GM21526 (cell line): Measurements from ENCODE around the gene OTOA.
"Not testable (repeated sequence)": the region's sequence is repeated elsewhere in the genome, so short reads cannot be mapped to it uniquely, and the experiment has no call there.

ENCODE experiments used
- ATAC-seq: cut with Tn5 transposase; IDR thresholded peaks from one replicate; pipeline ENCODE4 v1.9.1; 2021; ENCODE audit warnings: moderate library complexity; ENCODE audit not compliant: unreplicated experiment, low FRiP score

OTOA gene

GRCh38 chr16:21639493-21639892 is 24.3 kb upstream of the OTOA start:
- ATAC-seq = no peak

DNA sequence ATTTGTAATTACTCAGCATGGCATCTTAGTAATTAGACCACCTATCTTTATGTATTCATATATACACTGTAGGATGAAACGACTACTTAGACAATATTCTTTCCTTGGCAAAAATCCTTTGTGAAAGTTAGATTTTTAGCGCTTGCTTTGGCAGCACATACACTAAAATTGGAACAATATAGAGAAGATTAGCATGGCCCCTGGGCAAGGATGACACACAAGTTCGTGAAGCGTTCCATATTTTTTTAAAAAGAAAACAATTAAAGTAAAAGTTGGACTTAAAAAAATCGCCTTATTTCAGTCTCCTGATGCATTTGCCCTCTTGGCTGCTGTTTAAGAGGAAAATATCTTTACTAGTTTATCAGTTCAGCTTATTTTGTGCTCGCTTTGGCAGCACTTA is 21.9 kb upstream of the OTOA start:
- ATAC-seq = no peak

DNA sequence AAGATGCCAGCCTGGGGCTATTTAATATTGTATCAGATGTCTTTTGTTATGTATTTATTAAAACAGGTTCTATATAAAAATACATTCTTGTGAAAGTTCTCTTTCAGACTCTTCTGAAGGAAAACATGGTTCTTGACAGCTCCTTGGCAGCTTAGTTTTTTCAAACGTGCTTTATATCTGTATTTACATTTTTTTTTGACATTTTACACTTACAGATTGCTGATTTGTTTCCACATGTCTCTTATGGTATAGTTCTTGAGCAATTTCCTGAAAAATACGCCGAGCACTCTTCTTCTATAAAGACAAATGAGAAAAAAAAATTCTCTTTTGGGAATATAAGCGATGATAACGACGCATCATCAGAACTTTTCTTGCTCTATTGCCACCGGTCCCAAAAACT is 20.9 kb upstream of the OTOA start:
- ATAC-seq = no peak

DNA sequence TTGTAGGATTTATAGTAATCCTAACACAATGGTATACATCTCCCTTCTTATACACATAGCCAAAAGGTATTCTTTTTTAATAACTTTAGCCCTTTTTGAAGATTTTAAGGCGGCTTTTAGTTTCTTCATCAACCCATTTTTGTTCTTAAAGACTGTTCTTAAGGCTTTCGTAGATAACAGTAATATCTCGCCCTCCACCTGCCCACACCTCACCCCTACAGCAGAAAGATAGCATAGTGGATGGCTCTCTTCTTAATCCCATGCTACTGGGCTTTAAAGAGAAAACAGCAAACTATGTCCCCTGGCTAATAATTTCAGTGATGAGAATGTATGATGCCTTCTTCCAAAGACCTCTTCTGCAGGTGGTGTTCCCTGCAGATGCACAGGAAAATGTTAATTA is 20.0 kb upstream of the OTOA start:
- no peak for ATAC-seq

DNA sequence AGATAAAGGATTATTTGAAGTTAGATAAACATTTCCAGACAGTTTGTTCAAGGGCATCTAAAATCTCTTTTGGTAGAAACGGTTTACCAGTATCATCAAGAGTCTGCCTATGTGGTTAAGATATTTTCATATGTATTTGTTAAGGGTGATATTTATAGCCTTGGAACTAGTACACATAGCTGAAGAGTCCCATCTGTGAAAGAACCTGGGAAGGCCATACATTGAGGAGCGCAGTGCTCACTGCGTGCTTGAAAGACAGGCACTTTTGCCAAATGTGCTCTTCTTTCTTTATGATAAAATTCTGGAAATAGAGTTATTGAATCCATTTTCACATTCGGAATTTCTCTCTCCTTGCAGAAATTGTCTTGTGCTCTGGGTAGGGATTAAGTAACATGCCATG is 19.1 kb upstream of the OTOA start:
- no peak for ATAC-seq

DNA sequence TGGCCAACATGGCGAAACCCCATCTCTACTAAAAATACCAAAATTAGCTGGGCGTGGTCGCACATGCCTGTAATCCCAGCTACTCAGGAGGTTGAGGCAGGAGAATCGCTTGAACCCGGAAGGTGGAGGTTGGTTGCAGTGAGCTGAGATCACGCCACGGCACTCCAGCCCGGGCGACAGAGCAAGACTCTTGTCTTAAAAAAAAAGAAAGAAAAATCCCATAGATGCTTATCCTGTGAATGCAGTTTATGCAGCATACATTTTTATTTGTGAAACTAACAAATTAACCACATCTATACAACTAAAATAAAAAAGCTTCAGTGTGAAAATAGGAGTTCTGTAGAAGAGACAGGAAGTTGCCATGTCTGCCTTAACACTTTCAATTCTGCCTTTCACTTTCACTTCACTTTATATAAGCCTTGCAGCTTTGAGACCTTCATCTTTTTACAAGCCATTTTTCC is 18.5 kb upstream of the OTOA start:
- ATAC-seq = no peak

DNA sequence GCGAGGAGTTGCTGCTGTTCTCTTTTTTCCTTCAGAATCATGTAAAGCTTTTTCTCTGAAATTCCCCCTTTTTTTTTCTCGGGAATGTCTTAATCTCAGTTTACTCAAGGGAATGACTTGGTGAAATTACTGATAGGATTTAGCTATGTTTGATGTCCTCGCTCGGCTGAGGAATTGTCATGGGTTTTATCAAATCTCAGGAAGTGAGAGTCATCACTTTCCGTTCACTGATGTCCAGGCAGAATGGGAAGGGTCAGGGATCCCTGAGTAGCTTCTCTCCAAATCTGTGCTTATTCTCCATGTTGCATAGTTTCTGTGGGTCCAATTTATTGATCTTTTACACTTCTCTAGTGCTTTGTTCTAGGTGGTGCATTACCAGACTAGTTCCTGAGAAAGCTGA is 17.7 kb upstream of the OTOA start:
- ATAC-seq = no peak

DNA sequence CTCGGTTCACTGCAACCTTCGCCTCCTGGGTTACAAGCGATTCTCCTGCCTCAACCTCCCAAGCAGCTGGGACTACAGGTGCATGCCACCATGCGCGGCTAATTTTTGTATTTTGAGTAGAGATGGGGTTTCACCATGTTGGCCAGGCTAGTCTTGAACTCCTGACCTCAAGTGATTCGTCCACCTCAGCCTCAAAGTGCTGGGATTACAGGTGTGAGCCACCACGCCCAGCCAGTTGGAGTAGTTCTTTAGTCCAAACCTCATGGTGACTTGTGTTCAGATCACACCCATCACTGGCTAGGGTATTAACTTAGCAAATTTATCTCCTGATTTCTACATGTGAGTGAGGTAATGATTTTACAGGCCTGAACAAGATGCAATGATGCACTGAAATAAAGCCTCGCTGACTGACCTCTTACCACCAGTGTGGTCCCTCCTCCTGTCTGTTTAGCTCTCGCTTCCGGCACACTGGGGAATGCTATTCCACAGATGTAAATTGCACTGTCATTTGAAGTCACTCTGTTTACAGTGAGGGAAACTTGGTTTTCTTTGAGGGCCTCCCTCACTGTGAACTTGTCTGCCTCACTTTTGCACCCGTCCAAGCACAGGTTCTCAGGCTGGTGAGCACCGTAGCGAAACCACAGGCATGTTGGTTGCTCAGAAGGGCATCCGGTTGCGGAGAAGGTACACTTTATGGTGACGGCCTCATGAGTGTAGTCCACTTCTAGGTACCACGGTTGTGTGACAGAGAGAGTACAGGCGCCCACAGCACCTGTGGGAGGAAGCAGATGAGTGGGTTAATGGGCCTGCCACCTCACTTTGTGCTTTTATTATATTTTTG is 16.8 kb upstream of the OTOA start:
- peak; percentile 79 for ATAC-seq

GRCh38 chr16:21647562-21648164 is 16.1 kb upstream of the OTOA start:
- no peak for ATAC-seq

- ATAC-seq = not testable (repeated sequence)
Measured at GRCh38 chr16:21649826-21650406, 13.9 kb upstream of the OTOA start.

- ATAC-seq = no peak
Measured at GRCh38 chr16:21650521-21650920, 13.2 kb upstream of the OTOA start.

- no peak for ATAC-seq
Measured at GRCh38 chr16:21651515-21651914, 12.3 kb upstream of the OTOA start.

GRCh38 chr16:21652453-21652852 is 11.3 kb upstream of the OTOA start, which contains the start of gene IGSF6:
TSS of gene IGSF6 (minus strand) at chr16:21652608. CDS start at chr16:21652598, 10 bp downstream.
- ATAC-seq = no peak

DNA sequence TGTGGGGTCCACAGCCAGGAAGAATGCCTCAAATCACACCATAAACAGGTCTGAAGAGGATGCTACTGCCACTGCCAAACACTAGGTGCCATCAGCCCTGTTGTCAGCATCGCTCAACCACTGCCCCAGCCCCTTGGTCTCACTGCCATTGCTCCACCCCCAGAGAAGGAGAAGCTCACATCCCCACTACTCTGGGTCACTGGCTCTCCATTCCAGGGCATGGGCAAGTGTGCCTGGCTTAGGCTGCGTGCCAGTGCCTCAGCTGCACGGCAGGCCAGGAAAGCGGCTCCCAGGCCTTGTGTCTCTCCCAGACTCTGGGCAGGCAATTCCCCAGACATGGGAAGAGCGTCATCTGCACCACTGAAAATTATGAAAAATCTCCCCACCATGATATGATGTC is 10.2 kb upstream of the OTOA start:
- ATAC-seq = no peak

DNA sequence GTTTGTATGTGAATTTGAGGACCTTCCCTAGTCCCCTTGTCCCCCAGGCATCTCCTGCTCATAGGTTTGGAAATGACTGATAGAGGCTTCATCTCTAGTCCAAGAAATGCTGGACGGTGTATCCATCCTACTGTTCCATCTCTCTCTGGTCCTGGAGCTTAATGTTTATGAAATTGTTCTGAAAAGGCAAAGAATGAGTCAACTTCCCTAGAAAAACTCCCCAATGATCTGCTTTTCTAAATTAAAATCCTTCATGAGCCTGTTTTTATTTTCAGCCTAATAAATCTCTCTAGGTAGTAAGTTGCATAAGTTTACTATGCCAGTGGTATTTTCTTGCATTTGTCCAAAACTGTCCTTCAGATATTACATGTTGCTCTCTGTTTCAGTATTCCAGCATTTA is 9.3 kb upstream of the OTOA start:
- ATAC-seq = no peak

DNA sequence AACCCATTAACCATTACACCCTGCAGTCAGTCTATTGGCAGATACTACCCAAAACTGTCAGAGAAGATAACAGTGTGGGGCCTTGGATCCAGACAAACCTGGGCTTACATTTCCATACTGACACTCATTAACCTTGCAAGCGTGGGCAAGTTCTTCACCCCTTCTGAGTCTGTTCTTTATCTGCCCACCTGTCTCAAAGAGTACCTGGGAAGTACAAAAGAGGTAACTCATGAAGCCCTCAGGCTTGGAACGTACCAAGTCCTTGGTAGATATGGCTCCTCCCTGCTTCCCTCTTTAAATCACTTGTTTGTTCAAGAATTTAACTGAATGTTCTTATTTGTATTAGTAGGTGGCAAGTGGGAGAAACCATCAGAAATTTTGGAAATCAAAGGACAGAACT is 8.9 kb upstream of the OTOA start:
- no peak for ATAC-seq

- no peak for ATAC-seq
Measured at GRCh38 chr16:21656795-21657768, 6.7 kb upstream of the OTOA start.

DNA sequence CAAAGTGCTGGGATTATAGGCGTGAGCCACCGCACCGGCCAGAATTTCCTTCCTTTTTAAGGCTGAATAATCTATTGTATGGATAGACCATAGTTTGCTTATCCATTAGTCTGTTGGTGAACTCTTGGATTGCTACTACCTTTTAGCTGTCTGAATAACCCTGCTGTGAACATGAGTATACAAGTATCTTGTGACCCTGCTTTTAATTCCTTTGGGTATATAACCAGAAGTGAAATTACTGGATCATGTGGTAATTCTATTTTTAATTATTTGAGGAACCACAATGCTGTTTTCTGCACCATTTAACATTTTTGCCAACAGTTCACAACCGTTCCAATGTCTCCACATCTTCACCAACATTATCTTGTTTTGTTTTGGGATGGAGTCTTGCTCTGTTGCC is 4.6 kb upstream of the OTOA start:
- no peak for ATAC-seq

DNA sequence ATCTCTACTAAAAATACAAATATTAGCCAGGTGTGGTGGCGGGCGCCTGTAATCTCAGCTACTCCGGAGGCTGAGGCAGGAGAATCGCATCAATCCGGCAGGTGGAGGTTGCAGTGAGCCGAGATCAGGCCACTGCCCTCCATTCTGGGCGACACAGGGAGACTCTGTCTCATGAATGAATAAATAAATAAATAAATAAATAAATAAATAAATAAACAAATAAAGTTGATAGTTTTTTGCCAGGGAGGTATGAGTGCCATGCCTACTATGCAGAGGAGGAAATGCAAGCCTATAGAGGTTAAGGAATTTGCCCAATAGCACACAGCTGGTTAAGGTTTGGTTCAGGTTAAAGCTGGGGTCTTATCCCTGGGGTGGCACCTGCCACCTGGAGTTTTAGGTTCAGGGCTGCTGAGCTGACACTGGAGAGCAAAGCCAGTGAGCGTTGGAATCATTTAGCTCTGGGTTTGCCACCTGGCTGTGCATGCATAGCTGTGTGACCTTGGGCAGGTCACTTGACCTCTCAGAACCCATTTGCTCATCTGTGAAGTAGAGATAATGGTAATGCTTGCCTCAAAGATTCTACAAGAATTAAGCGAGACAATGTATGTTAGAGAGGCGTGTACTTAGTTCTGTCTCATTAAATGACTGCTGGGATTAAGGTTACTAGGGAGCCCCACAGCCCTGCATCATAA is 1.2 kb downstream of the OTOA start:
- no peak for ATAC-seq

DNA sequence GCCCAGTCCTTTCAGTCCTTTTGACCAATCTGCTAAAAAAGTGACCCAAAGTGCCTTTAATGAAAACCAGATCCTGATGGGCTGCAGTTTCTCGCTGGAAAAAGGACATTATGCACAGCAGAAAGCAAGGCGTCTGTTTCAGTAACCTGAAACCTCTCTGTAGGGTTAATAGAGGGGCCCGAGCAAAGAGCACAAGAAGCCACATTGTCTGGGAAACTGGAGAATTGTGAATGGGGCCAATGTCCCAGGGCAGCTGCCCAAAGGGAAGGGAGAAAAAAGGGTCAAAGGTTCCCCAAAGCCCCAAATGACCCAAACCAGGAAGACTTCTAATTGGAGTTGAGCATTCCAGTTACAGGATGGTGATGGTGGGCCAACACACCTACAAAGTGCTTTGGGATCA is 3.0 kb downstream of the OTOA start:
- ATAC-seq = no peak
